Measurements from ENCODE around the gene IRX4.

The IRX4 gene

GRCh38 chr5:1905108-1905507 is 22.4 kb upstream of the IRX4 start:
- WGBS, 2 donors (ENCODE audit: extremely low coverage in 2 of 2, insufficient read length in 2 of 2, insufficient replicate concordance in 1 of 2), result no CpG with 5 or more reads among the region's 1 CpG

GRCh38 chr5:1901983-1902382 is 19.3 kb upstream of the IRX4 start:
- Histone ChIP-seq H3K27ac (replicated peaks; ENCODE audit: low read length) (no peak overlapping the region), H2AK5ac (ENCODE audit: low read depth, low read length) (no peak overlapping the region), H2BK5ac (ENCODE audit: low read length) (no peak overlapping the region), H3K9ac (ENCODE audit: low read depth, low read length, poor library complexity) (no peak overlapping the region), H3K9me3 (replicated peaks in 1 of 2; ENCODE audit: control insufficient read depth in 2 of 2, insufficient read depth in 1 of 2, low read depth in 1 of 2, low read length in 2 of 2) (peaks cover 5 to 8% of the 10 kb centered on the region in 2 donors), H2BK15ac (ENCODE audit: low read length) (no peak overlapping the region), H3K4me1 (ENCODE audit: control insufficient read depth in 2 of 2, insufficient read depth in 1 of 2, low read depth in 1 of 2, low read length in 2 of 2) (no peaks in the 10 kb centered on the region), H3K4me2 (ENCODE audit: insufficient read depth, low read length, poor library complexity, severe bottlenecking) (no peak overlapping the region), H2BK120ac (ENCODE audit: low read depth, low read length) (no peak overlapping the region), H3K27me3 (ENCODE audit: control insufficient read depth in 3 of 3, insufficient read depth in 3 of 3, low read depth in 1 of 3, low read length in 3 of 3) (peaks cover 0 to 46% (median 2%) of the 10 kb centered on the region in 3 experiments), H3K23ac (ENCODE audit: low read depth, low read length, poor library complexity) (no peak overlapping the region), H3K18ac (ENCODE audit: low read length) (no peak overlapping the region), H4K8ac (ENCODE audit: low read depth, low read length) (no peak overlapping the region), H2BK12ac (ENCODE audit: low read length) (no peak overlapping the region), H3K36me3 (replicated peaks in 1 of 2; ENCODE audit: control insufficient read depth in 2 of 2, insufficient read depth in 2 of 2, low read length in 2 of 2) (no peaks in the 10 kb centered on the region), H3K4me3 (ENCODE audit: low read length in 2 of 2) (no peak overlapping the region), H2AFZ (ENCODE audit: low read length) (no peak overlapping the region), H4K91ac (ENCODE audit: low read depth, low read length, poor library complexity) (no peak overlapping the region), H3K4ac (ENCODE audit: low read length) (no peak overlapping the region), H3K14ac (ENCODE audit: low read length) (no peak overlapping the region), H3K79me1 (ENCODE audit: low read depth, low read length) (no peaks in the 10 kb centered on the region)
- WGBS, 2 donors (ENCODE audit: extremely low coverage in 2 of 2, insufficient read length in 2 of 2, insufficient replicate concordance in 1 of 2), result no CpG with 5 or more reads among the region's 5 CpGs
- DNase-seq (ENCODE audit: low spot score), result no peak

More at GRCh38 chr5:1905108-1905507, 22.4 kb upstream of the IRX4 start:
- Histone ChIP-seq H3K27ac (replicated peaks; ENCODE audit: low read length) (no peak overlapping the region), H4K91ac (ENCODE audit: low read depth, low read length, poor library complexity) (no peak overlapping the region), H3K4me3 (ENCODE audit: low read length in 2 of 2) (no peak overlapping the region), H2BK120ac (ENCODE audit: low read depth, low read length) (no peak overlapping the region), H2AFZ (ENCODE audit: low read length) (no peak overlapping the region), H3K14ac (ENCODE audit: low read length) (no peak overlapping the region), H2BK5ac (ENCODE audit: low read length) (no peak overlapping the region), H3K18ac (ENCODE audit: low read length) (no peak overlapping the region), H2BK12ac (ENCODE audit: low read length) (no peak overlapping the region), H3K4me2 (ENCODE audit: insufficient read depth, low read length, poor library complexity, severe bottlenecking) (no peak overlapping the region), H3K9ac (ENCODE audit: low read depth, low read length, poor library complexity) (no peak overlapping the region), H3K27me3 (ENCODE audit: control insufficient read depth in 3 of 3, insufficient read depth in 3 of 3, low read depth in 1 of 3, low read length in 3 of 3) (peaks cover 0 to 24% (median 2%) of the 10 kb centered on the region in 3 experiments), H3K4me1 (ENCODE audit: control insufficient read depth in 2 of 2, insufficient read depth in 1 of 2, low read depth in 1 of 2, low read length in 2 of 2) (no peaks in the 10 kb centered on the region), H2BK15ac (ENCODE audit: low read length) (no peak overlapping the region), H3K36me3 (replicated peaks in 1 of 2; ENCODE audit: control insufficient read depth in 2 of 2, insufficient read depth in 2 of 2, low read length in 2 of 2) (no peaks in the 10 kb centered on the region), H4K8ac (ENCODE audit: low read depth, low read length) (no peak overlapping the region), H3K4ac (ENCODE audit: low read length) (no peak overlapping the region), H2AK5ac (ENCODE audit: low read depth, low read length) (no peak overlapping the region), H3K23ac (ENCODE audit: low read depth, low read length, poor library complexity) (no peak overlapping the region), H3K79me1 (ENCODE audit: low read depth, low read length) (no peaks in the 10 kb centered on the region), H3K9me3 (replicated peaks in 1 of 2; ENCODE audit: control insufficient read depth in 2 of 2, insufficient read depth in 1 of 2, low read depth in 1 of 2, low read length in 2 of 2) (peaks cover 5 to 8% of the 10 kb centered on the region in 2 donors)
- no peak for DNase-seq (ENCODE audit: low spot score)

- H3K4me1 ChIP-seq (ENCODE audit: control insufficient read depth in 2 of 2, insufficient read depth in 1 of 2, low read depth in 1 of 2, low read length in 2 of 2), result no peaks in the 10 kb centered on the region
- no peak overlapping the region for H4K8ac ChIP-seq (ENCODE audit: low read depth, low read length)
- no peak overlapping the region for H2AFZ ChIP-seq (ENCODE audit: low read length)
- no peak overlapping the region for H4K91ac ChIP-seq (ENCODE audit: low read depth, low read length, poor library complexity)
- no peaks in the 10 kb centered on the region for H3K79me1 ChIP-seq (ENCODE audit: low read depth, low read length)
- H2BK5ac ChIP-seq (ENCODE audit: low read length), result no peak overlapping the region
- no peak overlapping the region for H3K4me2 ChIP-seq (ENCODE audit: insufficient read depth, low read length, poor library complexity, severe bottlenecking)
- no peak overlapping the region for H2BK12ac ChIP-seq (ENCODE audit: low read length)
- H3K9ac ChIP-seq (ENCODE audit: low read depth, low read length, poor library complexity), result no peak overlapping the region
- DNase-seq (ENCODE audit: low spot score), result no peak
- no peak overlapping the region for H2BK120ac ChIP-seq (ENCODE audit: low read depth, low read length)
- H3K14ac ChIP-seq (ENCODE audit: low read length), result no peak overlapping the region
- H3K4ac ChIP-seq (ENCODE audit: low read length), result no peak overlapping the region
- no peak overlapping the region for H3K4me3 ChIP-seq (ENCODE audit: low read length in 2 of 2)
- H3K23ac ChIP-seq (ENCODE audit: low read depth, low read length, poor library complexity), result no peak overlapping the region
- H3K9me3 ChIP-seq (replicated peaks in 1 of 2; ENCODE audit: control insufficient read depth in 2 of 2, insufficient read depth in 1 of 2, low read depth in 1 of 2, low read length in 2 of 2), result peaks cover 5 to 8% of the 10 kb centered on the region in 2 donors
- no peaks in the 10 kb centered on the region for H3K36me3 ChIP-seq (replicated peaks in 1 of 2; ENCODE audit: control insufficient read depth in 2 of 2, insufficient read depth in 2 of 2, low read length in 2 of 2)
- peaks cover 0 to 51% (median 2%) of the 10 kb centered on the region in 3 experiments for H3K27me3 ChIP-seq (ENCODE audit: control insufficient read depth in 3 of 3, insufficient read depth in 3 of 3, low read depth in 1 of 3, low read length in 3 of 3)
- no peak overlapping the region for H3K18ac ChIP-seq (ENCODE audit: low read length)
- H2BK15ac ChIP-seq (ENCODE audit: low read length), result no peak overlapping the region
- H2AK5ac ChIP-seq (ENCODE audit: low read depth, low read length), result no peak overlapping the region
- no CpG with 5 or more reads among the region's 5 CpGs for WGBS, 2 donors (ENCODE audit: extremely low coverage in 2 of 2, insufficient read length in 2 of 2, insufficient replicate concordance in 1 of 2)
- H3K27ac ChIP-seq (replicated peaks; ENCODE audit: low read length), result no peak overlapping the region
Observed at GRCh38 chr5:1901061-1901460, 18.3 kb upstream of the IRX4 start.

- no CpG with 5 or more reads among the region's 5 CpGs for WGBS, 2 donors (ENCODE audit: extremely low coverage in 2 of 2, insufficient read length in 2 of 2, insufficient replicate concordance in 1 of 2)
Observed at GRCh38 chr5:1899201-1899600, 16.5 kb upstream of the IRX4 start.

More at GRCh38 chr5:1899201-1899600, 16.5 kb upstream of the IRX4 start:
- H3K27ac ChIP-seq (replicated peaks; ENCODE audit: low read length), result no peak overlapping the region
- H2BK15ac ChIP-seq (ENCODE audit: low read length), result no peak overlapping the region
- peaks cover 0 to 5% of the 10 kb centered on the region in 2 donors for H3K9me3 ChIP-seq (replicated peaks in 1 of 2; ENCODE audit: control insufficient read depth in 2 of 2, insufficient read depth in 1 of 2, low read depth in 1 of 2, low read length in 2 of 2)
- no peaks in the 10 kb centered on the region for H3K79me1 ChIP-seq (ENCODE audit: low read depth, low read length)
- H2BK12ac ChIP-seq (ENCODE audit: low read length), result no peak overlapping the region
- H3K27me3 ChIP-seq (ENCODE audit: control insufficient read depth in 3 of 3, insufficient read depth in 3 of 3, low read depth in 1 of 3, low read length in 3 of 3), result peaks cover 0 to 65% (median 2%) of the 10 kb centered on the region in 3 experiments
- H3K9ac ChIP-seq (ENCODE audit: low read depth, low read length, poor library complexity), result no peak overlapping the region
- no peak overlapping the region for H2BK5ac ChIP-seq (ENCODE audit: low read length)
- no peak overlapping the region for H3K4me2 ChIP-seq (ENCODE audit: insufficient read depth, low read length, poor library complexity, severe bottlenecking)
- H3K36me3 ChIP-seq (replicated peaks in 1 of 2; ENCODE audit: control insufficient read depth in 2 of 2, insufficient read depth in 2 of 2, low read length in 2 of 2), result no peaks in the 10 kb centered on the region
- H3K23ac ChIP-seq (ENCODE audit: low read depth, low read length, poor library complexity), result peak overlapping the region; percentile 45
- no peak overlapping the region for H3K14ac ChIP-seq (ENCODE audit: low read length)
- no peak overlapping the region for H4K8ac ChIP-seq (ENCODE audit: low read depth, low read length)
- peak overlapping the region; percentile 60 for H3K4ac ChIP-seq (ENCODE audit: low read length)
- H3K4me1 ChIP-seq (ENCODE audit: control insufficient read depth in 2 of 2, insufficient read depth in 1 of 2, low read depth in 1 of 2, low read length in 2 of 2), result no peaks in the 10 kb centered on the region
- no peak overlapping the region for H3K18ac ChIP-seq (ENCODE audit: low read length)
- no peak overlapping the region for H2BK120ac ChIP-seq (ENCODE audit: low read depth, low read length)
- H2AK5ac ChIP-seq (ENCODE audit: low read depth, low read length), result peak overlapping the region; percentile 80
- no peak for DNase-seq (ENCODE audit: low spot score)
- no peak overlapping the region for H4K91ac ChIP-seq (ENCODE audit: low read depth, low read length, poor library complexity)
- no peak overlapping the region for H3K4me3 ChIP-seq (ENCODE audit: low read length in 2 of 2)
- H2AFZ ChIP-seq (ENCODE audit: low read length), result no peak overlapping the region

Data from neuronal stem cell (in vitro differentiated cells).